H54 (cell line): ENCODE measurements around the gene TBPL2.
"Not testable (repeated sequence)": the region's sequence is repeated elsewhere in the genome, so short reads cannot be mapped to it uniquely, and the experiment has no call there.

Source experiments
- DNase-seq: peaks from one replicate; pipeline ENCODE4 v3.0.0; 2011; ENCODE audit warnings: low spot score, mixed read lengths; ENCODE audit not compliant: insufficient read length
- FAIRE-seq: peaks from 3 replicates; lab custom pipeline; 2011; peaks lifted over from hg19 to GRCh38; lab: Jason Lieb, UNC
- POLR2A ChIP-seq: IDR thresholded peaks from 2 replicates; pipeline ENCODE4 v1.6.1; 2011; ENCODE audit warnings: low read depth, mild to moderate bottlenecking, low read length

The TBPL2 gene

GRCh38 chr14:55440385-55440784 lies at the start of gene TBPL2:
TSS of gene TBPL2 (minus strand) at chr14:55440616. CDS start at chr14:55440449, 167 bp downstream.
- TF ChIP-seq POLR2A: no peak
- DNase-seq (no peak), FAIRE-seq (no peak)

- DNase-seq (no peak), FAIRE-seq (no peak)
- no peak for TF ChIP-seq POLR2A
These were observed 47.8 kb upstream of the TBPL2 start for GRCh38 chr14:55488204-55488603.

DNA sequence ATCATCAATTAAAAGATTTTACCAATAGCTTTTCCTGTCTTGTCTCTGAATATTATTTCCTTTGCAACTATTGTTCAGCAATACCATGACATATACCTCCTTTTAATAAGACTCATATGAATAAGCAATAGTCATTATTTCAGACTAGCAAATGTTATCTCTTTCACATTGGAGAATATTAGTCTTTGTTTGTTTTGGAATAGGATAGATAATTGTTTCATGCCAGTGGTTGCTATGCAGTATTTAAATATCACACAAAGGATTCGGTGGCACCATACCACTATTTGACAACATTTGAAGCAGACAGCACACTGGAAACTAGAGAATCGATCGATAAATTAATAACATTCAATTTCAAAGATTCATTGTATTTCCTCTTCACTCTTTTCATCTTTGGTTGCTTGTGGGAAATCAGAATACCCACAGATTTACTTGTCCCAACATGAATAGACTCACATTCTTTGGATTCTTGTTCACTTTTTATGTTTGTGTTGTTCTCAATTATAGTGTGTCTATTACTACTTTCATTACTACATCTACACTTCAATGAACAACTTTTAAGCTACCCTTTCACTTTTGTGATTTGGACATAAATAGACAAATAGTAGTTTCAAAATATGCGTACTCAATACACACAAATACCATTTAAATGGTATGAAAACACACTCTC lies 42.7 kb upstream of the TBPL2 start:
- no peak for FAIRE-seq
- DNase-seq: no peak
- TF ChIP-seq POLR2A: no peak

GRCh38 chr14:55481769-55482168 lies 41.4 kb upstream of the TBPL2 start:
- no peak for DNase-seq
- FAIRE-seq: no peak
- no peak for TF ChIP-seq POLR2A

DNA sequence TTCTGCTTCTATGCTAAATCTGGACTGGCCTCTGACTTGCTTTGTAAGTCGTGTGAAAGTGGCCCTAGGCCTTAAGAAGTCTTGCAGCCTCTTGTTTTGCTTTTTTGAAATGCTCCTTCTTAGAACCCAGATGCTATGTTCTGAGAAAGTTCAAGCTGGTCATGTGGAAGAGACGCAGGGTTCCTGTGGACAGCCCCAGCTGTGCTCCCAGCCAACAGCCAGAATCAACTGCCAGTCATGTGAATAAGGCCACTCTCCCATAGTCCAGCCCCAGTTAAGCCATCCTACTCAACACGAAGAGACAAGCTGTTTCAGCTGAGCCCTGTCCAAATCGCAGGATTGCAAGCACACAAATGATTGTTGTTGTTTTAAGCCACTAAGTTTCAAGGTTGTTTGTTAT lies 37.3 kb upstream of the TBPL2 start:
- FAIRE-seq: no peak
- TF ChIP-seq POLR2A: no peak
- no peak for DNase-seq

GRCh38 chr14:55476448-55476847 lies 36.0 kb upstream of the TBPL2 start:
- FAIRE-seq, DNase-seq: not testable (repeated sequence)

DNA sequence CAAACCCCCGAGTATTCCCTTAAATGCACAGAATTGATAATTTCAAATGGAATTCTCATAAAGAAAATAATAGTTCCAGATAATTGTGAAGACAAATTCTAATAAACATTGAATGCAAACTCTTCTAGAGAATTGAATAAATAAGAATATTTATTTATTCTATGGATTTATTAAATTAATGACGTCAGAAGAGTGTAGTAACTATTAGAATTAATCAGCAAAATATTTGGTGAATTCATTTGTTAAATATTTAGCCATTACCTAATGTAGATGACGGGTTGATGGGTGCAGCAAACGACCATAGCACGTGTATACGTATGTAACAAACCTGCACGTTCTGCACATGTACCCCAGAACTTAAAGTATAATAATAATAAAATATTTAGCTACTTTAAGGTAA lies 33.4 kb upstream of the TBPL2 start:
- no peak for FAIRE-seq
- no peak for TF ChIP-seq POLR2A
- no peak for DNase-seq

DNA sequence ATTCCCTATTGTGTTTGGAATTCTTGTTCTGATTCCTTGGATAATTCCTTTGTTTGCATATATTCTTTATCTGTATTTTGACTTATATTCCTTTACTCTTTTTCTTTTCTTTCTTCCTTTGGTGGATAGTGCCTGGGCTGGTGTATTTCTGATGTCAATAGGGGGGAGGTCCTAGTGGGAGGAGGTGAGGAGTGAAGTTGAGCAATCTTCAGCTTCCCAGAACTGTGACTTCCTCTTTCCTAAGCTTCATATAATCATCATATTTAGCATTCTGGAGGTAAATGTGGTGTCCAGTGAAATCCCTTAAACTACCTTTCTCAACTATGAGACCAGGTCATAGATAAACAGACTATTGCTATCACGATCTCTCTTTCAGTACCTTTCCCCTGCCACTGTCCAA lies 29.6 kb upstream of the TBPL2 start:
- FAIRE-seq (no peak), DNase-seq (no peak)

DNA sequence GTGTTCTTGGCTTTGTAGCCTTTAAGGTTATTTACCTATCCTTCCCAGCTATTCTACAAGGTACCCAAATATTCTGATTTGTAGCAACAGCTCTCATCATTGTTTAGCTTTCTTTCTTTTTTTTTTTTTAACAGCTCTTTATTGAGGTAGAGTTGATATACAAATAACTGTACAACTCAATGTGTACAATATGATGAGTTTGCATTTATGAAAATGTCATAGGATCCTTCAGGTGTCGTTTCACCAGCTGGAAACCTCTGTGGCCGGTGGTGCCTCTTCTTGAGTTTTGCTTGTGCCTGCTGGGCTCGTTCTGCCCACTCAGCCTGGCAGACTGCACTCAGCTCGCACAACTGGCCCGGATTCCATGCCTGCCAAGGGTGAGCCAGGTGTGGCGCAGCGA lies 26.9 kb upstream of the TBPL2 start:
- no peak for FAIRE-seq
- TF ChIP-seq POLR2A: no peak
- DNase-seq: no peak

More for the DNA sequence above, 29.6 kb upstream of the TBPL2 start:
- TF ChIP-seq POLR2A: no peak

DNA sequence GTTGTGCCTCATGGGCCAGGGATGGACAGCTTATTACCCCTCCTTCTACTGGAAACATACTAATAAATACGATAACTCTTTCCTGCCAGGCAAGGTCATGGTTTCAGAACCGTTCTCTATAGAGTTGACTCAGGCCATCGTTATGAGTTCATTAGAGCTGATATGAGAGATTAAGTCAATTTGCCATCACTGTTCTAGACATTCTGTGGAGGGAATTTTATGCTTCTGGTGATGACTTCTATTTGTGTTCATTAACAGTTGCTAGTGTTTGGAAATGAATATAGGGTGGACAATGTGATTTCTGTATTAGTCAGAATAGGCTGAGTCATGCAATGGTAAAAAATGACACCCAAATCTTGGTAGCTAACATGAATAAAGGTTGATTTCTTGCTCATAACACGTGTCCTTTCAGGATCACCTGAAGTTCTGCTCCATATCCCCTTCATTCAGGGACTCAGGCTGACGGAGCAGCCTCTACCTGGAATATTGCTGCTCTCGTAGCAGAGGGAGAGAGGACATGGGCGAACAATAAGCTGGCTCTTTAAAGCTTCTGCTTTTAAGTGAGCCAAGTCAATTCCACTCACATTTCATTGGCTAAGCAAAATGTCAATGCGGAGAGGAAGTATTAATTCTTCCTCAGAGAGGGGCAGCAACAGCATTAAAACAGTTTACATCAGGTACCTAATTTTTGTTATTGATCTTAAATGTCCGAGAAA lies 18.5 kb upstream of the TBPL2 start:
- no peak for TF ChIP-seq POLR2A
- peak; percentile 60 for FAIRE-seq
- peak; percentile 29 for DNase-seq

DNA sequence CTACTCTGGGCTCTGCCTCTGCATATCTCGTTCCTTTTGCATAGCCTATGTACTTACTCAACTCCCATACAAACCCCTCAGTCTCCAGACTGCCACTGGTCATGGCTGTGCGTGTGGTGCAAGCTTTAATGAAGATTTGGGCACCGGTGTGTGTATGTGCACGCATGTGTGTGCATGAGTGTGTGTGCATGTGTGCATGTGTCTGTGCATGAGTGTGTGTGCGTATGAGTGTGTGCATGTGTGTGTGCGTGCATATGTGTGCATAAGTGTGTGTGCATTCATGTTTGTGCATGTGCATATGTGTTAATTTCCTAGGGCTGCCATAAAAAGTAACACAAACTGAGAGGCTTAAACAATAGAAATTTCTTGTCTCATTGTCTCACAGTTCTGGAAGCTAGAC lies 17.1 kb upstream of the TBPL2 start:
- TF ChIP-seq POLR2A: no peak
- FAIRE-seq (no peak), DNase-seq (no peak)

GRCh38 chr14:55456411-55456810 lies 16.0 kb upstream of the TBPL2 start:
- not testable (repeated sequence) for DNase-seq, FAIRE-seq

- FAIRE-seq (peak; percentile 52), DNase-seq (no peak)
- no peak for TF ChIP-seq POLR2A
These were observed 14.0 kb upstream of the TBPL2 start for GRCh38 chr14:55454264-55455002.

- no peak for DNase-seq
- no peak for FAIRE-seq
- TF ChIP-seq POLR2A: no peak
These were observed 11.5 kb upstream of the TBPL2 start for GRCh38 chr14:55451950-55452349.
